PFSK-1 (cell line): ENCODE data around the gene EPS15. TPM values are rescaled to one million over a fixed set of nuclear protein-coding genes. Genes with fewer than 3 reads are reported as not detected.

Experiments used
- FOXP2 ChIP-seq: optimal IDR thresholded peaks from 2 replicates; pipeline ENCODE3; 2011; ENCODE audit warnings: borderline replicate concordance, control low read depth, inconsistent platforms; ENCODE audit not compliant: insufficient read depth; ENCODE audit errors: extremely low read length, extremely low read depth
- POLR2AphosphoS5 ChIP-seq: IDR thresholded peaks from 2 replicates; pipeline ENCODE4 v1.6.1; 2012; ENCODE audit warnings: low read depth, mild to moderate bottlenecking, control low read depth, low read length, moderate library complexity
- SIN3A ChIP-seq: IDR thresholded peaks from 2 replicates; pipeline ENCODE4 v1.6.1; 2012; ENCODE audit warnings: mild to moderate bottlenecking, low read length, moderate library complexity, borderline replicate concordance; ENCODE audit not compliant: insufficient read depth
- TAF1 ChIP-seq: IDR thresholded peaks from 2 replicates; pipeline ENCODE4 v1.6.1; 2012; ENCODE audit warnings: low read length, control low read depth, borderline replicate concordance; ENCODE audit not compliant: insufficient read depth
- polyA plus RNA-seq: library from polyadenylated mRNA; unstranded; fragments of >200 nt; gene quantifications from one replicate; pipeline ENCODE4 v1.2.1, GENCODE V29; 2012; ENCODE audit warnings: low read depth, missing spikeins; ENCODE audit not compliant: insufficient read length
- TF ChIP-seq, protein P1 (sequence below), 2 experiments: IDR thresholded peaks; 2 replicates each; pipeline versions ENCODE4 v1.6.1 to v1.8.0; 2011 to 2012; ENCODE audit warnings: low read depth in 2 of 2, low read length in 2 of 2, control low read depth in 1 of 2, inconsistent platforms in 1 of 2, mild to moderate bottlenecking in 1 of 2, moderate library complexity in 1 of 2; ENCODE audit not compliant: insufficient read depth in 1 of 2

The EPS15 gene
- 27.4 TPM for polyA plus RNA-seq

DNA sequence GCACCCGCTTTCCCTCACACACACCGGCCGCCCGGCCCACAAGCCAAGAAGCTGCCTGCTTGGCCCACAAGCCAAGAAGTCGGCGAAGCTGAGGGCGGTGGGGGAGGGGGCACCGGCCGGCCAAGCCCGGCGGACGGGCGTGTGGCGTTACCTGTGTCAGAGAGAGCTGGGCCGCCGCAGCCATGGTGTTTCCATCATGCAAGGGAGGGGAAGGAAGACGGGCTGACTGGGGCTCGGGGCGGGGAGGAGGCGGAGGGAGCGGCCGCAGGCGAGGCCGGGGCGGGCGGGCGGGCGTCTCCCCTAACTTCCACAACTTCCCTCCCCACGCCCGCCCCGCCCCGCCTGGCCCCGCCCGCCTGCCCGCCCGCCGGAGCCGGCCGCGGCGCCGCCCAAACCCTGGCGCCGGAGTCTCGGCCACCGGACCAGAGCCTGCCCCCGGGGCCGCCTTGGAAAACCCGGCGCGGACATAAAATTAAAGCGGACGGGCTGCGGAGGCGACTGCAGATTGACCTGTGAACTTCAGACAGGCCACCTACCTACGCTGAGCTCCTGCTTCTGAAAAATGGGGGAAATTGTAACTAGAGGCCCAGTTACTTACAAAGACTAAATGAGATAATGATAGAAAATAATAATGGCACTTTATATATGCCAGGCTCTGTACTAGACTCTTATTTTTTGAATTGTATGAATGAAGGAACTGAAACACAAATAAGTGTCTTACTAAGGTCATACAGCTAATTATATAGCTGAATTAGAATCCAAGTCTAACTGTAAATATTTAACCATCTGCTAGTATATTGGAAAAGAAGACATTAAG lies at the start of gene EPS15:
EPS15 (minus strand) TSS at position 219 of the 817 bp plus-strand sequence; CDS start at position 184, 35 bp downstream.
- TF ChIP-seq, protein P1, sequence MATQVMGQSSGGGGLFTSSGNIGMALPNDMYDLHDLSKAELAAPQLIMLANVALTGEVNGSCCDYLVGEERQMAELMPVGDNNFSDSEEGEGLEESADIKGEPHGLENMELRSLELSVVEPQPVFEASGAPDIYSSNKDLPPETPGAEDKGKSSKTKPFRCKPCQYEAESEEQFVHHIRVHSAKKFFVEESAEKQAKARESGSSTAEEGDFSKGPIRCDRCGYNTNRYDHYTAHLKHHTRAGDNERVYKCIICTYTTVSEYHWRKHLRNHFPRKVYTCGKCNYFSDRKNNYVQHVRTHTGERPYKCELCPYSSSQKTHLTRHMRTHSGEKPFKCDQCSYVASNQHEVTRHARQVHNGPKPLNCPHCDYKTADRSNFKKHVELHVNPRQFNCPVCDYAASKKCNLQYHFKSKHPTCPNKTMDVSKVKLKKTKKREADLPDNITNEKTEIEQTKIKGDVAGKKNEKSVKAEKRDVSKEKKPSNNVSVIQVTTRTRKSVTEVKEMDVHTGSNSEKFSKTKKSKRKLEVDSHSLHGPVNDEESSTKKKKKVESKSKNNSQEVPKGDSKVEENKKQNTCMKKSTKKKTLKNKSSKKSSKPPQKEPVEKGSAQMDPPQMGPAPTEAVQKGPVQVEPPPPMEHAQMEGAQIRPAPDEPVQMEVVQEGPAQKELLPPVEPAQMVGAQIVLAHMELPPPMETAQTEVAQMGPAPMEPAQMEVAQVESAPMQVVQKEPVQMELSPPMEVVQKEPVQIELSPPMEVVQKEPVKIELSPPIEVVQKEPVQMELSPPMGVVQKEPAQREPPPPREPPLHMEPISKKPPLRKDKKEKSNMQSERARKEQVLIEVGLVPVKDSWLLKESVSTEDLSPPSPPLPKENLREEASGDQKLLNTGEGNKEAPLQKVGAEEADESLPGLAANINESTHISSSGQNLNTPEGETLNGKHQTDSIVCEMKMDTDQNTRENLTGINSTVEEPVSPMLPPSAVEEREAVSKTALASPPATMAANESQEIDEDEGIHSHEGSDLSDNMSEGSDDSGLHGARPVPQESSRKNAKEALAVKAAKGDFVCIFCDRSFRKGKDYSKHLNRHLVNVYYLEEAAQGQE (IDR thresholded peaks at IDR 0.05; ENCODE audit: insufficient read depth in 1 of 2, low read depth in 2 of 2, low read length in 2 of 2), result no peak
- TF ChIP-seq POLR2AphosphoS5, result peak; percentile 69

DNA sequence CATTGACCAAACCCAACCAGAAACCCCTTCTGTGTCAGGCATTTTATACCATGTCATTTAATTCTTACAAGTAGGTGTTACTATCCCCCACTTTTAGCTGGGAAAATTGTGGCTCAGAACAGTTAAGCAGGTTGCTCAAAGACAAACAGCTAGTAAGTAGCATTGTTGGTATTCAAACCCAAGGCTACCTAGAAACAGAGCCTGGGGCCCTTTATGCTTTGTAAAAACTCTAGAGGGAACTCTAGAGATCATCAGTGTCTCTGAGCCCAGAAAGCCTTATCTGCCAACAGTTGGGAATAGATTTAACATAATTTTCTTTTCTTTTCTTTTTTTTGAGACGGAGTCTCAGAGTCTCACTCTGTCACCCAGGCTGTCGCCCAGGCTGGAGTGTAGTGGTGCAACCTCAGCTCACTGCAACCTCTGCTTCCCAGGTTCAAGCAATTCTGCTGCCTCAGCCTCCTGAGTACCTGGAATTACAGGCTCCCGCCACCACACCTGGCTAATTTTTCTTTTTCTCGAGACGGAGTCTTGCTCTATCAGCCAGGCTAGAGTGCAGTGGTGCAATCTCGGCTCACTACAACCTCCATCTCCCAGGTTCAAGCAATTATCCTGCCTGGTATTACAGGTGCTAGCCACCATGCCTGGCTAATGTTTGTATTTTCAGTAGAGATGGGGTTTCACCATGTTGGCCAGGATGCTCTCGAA lies 49.3 kb upstream of the EPS15 start:
- TF ChIP-seq TAF1, result no peak
- TF ChIP-seq POLR2AphosphoS5, result no peak
- TF ChIP-seq, protein P1 (IDR thresholded peaks at IDR 0.05; ENCODE audit: insufficient read depth in 1 of 2, low read depth in 2 of 2, low read length in 2 of 2), result no peak
- no peak for TF ChIP-seq FOXP2
- no peak for TF ChIP-seq SIN3A

DNA sequence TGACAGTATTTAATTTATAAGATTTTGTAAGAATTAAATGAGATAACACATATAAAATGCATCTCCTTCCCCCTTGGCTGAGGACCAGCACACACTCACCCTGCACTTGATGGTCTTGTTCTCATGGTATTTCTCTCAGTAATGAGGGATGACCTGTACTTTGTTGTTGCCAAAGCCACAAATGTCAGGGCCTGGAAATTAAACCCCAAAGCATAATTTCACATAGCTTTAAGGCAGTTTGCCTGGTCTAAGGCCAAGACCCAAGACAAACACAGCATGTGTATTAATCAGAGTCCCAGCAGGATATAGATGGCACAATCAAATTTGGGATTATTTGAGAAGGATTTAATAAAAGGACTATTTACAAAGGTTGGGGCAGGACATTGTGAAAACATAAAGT lies 48.6 kb upstream of the EPS15 start:
- TF ChIP-seq TAF1, result no peak
- TF ChIP-seq, protein P1 (IDR thresholded peaks at IDR 0.05; ENCODE audit: insufficient read depth in 1 of 2, low read depth in 2 of 2, low read length in 2 of 2), result 0 out of 4 replicates have a peak, but pooled peaks of 1 of the 2 experiments have one; percentile 28

DNA sequence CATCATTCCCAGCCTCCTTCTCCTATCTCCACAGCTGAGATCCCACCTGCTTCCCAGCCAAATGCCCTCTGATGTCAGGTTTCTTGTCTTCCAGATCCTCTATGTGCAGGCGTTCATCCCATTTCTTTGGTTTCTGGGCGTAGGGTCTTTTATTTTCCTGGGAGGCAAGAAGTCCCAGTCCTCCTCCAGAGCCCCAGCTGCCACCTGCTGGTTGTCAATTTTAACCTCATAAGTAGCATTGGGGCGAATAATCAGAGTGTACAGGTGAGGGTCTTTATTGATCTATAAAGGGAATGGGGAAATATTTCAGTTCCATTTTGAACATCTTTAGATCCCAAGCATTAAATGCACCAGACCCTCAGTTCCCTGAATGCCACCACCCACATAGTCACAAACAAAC lies 47.2 kb upstream of the EPS15 start:
- TF ChIP-seq POLR2AphosphoS5 (no peak), SIN3A (no peak), TAF1 (no peak), FOXP2 (no peak)
- TF ChIP-seq, protein P1 (IDR thresholded peaks at IDR 0.05; ENCODE audit: insufficient read depth in 1 of 2, low read depth in 2 of 2, low read length in 2 of 2), result no peak
